IPS-NIHi11 (cell line): ENCODE measurements around the gene PTPRR.
A peak's percentile ranks its signal among the peaks of the same experiment; 100 is the strongest.

Experiments used
- DNase-seq: peaks from one replicate; pipeline ENCODE4 v3.0.0; 2012; ENCODE audit warnings: mixed read lengths, low spot score

PTPRR gene

DNA sequence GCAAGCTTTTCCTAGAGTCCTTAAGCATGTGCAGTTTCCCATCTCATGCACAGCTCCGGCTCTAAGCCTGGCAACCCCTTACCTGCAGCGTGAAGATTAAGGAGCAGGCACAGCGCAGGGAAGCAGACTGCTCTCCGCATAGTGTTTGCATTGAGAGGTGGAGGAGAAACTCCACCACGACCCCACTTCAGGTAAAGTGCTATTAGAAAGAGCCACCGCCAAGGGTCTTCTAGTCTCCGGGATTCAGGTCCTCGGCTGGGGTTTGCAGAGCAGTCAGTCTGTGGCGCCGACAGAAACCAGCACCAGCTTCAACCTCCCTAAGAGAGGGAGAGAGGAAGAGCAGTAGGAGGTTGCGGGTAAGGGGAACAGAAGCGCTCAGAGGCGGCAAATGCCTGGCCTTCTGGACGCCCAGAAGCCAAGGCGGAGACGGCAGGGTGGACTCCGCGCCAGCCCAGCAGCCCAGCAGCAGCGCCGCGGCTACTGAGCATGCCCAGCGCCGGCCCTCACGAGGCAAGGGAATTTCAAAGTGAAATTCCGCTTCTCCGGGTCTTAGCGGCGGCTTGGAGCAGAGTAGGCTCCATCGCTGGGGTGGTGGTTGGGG, at the start of gene PTPRR:
PTPRR (minus strand) TSS at position 488 of the 601 bp plus-strand sequence; CDS start at position 140, 348 bp downstream.
- peak; percentile 60 for DNase-seq

DNA sequence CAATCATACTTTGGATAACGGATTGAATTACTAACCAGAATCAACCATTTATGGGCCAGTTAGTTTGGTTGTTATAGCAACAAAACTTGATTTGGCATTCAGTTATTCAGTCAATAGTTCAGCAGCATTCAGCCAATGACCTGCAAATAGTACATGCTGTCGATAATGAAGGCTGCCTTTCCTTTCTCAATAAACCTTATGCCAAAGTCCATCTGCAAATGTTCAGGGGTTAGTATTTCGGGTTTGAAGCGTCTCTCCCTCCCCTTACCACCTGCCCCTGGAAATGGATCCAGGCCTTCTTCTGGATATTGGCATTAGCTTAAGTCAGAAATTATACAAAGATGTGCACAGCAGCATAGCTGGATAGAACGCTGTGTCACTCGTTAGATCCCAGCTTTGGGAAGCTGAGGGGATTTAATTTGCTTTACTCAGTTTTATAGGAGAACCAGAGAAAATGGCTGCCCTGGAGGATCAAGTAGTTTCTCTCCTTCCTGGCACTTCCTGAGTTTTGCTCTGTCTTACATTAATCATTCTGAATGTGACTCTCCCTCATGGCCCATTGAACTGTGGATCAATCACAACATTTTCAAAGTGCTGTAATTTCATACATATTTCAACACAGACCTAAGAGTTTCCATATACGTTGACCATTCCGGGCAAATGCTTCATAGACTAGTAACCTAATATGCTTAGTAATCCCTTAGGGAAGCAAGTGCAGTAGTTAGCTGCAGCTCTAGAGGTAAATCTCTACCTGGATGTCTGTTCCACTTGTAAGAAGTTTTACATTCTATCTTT, 46.7 kb upstream of the PTPRR start:
- DNase-seq, result no peak

GRCh38 chr12:70966046-70966445, 45.5 kb upstream of the PTPRR start:
- DNase-seq, result no peak

DNA sequence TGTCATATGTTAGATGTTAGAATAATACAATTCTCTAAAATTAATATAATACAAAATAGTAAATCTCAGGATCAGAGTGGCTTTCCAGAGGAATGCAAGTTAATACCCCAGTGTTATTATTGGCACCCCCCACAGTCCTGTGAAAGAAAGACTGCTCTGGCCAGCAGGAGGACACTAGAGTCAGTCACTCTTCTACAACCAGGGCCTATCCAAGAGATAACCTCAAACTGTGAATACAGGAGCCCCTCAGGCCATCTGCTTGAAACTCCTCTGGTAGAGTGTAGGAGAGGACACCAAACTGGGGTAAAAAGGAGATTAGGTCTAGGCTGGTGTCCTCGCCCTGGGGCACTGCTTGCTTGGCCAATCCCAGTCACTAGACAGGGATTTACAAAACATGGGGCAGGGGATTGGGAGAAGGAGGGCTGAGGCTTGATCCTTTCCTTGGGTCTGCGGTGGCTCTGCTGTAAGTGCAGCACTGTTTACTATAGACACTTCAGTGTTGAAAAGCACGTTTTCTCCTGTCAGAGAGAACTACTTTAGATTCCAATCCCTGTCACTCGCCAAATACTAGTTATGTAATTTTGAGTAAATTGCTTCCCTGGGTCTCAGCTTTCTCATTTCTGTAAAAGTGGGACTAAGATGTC, 44.5 kb upstream of the PTPRR start:
- no peak for DNase-seq

DNA sequence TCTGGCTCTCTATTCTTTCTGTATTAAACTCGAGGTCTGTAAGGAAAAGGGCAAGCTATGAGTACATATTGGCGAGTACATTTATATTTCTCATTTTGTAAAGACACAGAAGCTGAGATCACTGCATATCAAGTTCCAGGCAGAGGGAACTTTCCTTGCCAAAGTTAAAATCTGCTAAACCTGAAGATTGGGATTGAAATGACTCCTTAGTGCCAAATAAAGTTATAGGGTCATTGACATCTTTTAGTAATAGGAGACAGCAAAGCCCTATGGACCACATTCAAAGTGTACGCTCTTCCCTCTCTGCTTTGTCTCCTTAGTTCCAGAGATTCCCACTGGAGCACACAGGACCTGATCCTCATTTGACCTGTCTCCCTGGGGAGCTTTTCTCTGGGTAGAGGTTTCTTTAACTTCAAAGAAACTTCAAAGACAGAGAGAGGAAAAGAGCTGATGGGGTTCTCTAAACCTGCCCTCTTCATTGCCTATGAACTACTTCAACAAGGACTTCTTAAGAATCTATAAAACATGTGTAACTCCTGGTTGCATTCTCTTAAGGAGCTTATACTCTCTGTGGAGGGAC, 42.6 kb upstream of the PTPRR start:
- DNase-seq, result no peak

GRCh38 chr12:70962226-70962794, 41.8 kb upstream of the PTPRR start:
- no peak for DNase-seq

DNA sequence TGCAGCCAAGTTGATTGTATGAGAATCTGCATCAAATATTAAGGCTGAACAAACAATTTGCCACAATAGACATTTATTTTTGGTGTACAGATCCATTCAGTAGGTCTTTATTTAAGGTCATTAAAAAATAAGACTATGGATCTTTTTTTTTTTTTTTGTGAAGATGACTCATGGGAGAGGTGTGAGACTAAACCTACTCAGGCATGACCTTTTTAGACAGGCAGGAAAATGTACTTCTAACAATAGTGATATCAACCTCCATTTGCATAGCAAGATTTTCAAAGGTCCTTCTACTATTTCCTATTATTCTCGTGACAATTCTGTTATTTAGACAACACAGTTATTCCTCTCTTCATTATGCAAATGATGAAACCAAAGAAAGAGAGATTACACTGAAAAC, 39.9 kb upstream of the PTPRR start:
- no peak for DNase-seq

DNA sequence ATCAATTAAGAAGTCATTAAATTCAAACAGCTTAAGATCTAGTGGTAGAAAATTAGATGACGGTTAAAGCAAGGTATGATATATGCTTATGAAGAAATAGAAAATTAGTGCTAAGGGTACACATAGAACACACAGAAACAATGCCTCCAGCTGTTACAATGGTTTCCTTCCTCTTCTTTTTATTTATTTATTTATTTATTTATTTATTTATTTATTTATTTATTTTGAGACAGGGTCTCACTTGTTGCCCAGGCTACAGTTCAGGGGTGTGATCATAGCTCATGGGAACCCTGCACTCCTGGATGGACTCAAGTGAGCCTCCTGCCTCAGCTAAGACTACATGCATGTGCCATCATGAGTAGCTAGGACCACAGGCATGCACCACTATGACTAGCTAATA, 34.9 kb upstream of the PTPRR start:
- no peak for DNase-seq

GRCh38 chr12:70950451-70950850, 29.9 kb upstream of the PTPRR start:
- no peak for DNase-seq

GRCh38 chr12:70948976-70949336, 28.4 kb upstream of the PTPRR start:
- no peak for DNase-seq

GRCh38 chr12:70948236-70948975, 27.9 kb upstream of the PTPRR start:
- DNase-seq, result no peak

DNA sequence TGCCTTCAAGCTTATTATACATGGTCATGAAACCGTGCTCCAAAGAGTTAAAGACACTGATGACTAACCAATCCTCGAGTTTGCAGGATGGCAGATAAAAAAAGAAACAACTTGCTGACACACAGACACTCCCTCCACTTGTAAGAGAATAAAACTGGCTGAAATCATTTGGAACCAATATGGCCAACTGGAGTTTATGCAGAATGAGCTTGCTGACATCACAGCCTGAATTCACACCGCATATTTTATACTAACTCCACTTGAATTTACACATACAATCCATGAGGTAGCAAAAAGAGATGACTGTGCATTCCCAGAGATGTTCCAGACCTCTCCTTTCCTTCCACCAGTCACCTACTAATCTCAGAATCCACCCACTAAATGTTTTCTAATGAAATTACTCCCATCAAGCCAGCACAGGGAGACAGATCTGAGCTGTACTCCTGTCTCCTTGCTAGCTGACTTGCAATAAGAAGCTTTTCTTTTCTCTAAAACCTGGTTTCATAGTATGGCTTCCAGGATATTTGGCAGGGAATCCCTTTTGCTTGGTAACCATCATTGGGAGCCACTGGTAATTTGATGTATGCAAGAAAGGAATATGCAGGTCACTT, 15.8 kb upstream of the PTPRR start:
- DNase-seq, result no peak

- DNase-seq, result no peak
These were observed 12.6 kb upstream of the PTPRR start for GRCh38 chr12:70933133-70933532.

GRCh38 chr12:70929029-70929428, 8.5 kb upstream of the PTPRR start:
- no peak for DNase-seq

GRCh38 chr12:70928071-70928470, 7.5 kb upstream of the PTPRR start:
- no peak for DNase-seq

DNA sequence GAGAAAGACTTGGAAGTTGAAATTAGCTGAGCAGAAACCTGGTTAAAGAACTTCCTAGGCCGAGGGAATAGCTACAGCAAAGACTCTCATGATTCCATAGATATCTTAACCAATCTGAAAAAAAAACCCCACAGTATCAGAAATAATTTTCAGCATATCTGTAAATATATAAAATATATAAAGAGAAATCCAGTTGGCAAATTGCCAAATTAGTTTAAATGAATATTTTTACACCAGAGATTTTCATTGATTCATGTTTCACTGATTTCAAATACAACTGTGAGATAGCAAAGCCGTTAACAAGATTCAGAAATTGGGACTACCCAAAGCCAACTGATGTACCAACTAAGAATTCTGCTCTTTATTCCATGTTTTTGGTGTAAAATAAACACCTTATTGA, 6.8 kb upstream of the PTPRR start:
- DNase-seq, result no peak

GRCh38 chr12:70925539-70925938, 5.0 kb upstream of the PTPRR start:
- DNase-seq, result no peak

DNA sequence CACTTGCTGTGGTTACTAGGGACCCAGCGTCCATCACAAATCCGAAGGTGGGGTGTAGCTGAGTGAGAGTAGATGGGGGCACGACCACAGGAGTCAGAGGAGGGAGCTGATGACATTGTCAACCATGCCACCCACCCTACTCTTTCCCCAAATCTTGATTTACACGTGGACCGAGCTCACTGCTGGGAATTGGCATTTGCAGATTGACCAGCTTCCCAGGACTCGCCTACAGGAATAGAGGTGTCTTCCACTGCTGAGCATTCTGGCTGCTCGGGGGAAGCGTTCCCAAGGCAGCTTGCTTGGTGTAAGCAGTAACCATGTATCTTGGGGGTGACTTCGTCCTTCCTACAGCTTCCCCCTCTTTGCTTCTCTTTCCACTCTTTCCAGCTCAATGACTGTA, 353 bp upstream of the PTPRR start:
- peak; percentile 9 for DNase-seq

GRCh38 chr12:70919597-70920035, 922 bp downstream of the PTPRR start:
- DNase-seq, result peak; percentile 78

GRCh38 chr12:70919176-70919575, 1.4 kb downstream of the PTPRR start:
- no peak for DNase-seq

DNA sequence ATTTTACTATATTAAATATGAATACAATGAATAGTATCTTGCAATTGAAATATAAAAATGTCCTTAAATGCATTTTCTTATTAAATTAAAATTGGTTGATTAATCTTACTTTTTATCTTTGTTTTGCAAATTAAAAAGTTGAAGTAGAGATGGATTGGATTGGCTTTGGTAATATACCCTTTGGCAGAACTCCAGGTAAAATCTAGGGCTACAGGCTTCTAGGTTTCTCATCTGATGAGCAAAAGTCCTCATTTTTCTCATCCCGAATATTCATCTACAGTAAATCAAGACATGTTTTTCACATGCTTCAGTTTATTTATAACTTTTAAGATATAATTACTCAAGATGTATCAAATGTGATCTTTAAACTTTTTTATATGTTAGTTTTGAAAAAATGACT, 2.2 kb downstream of the PTPRR start:
- no peak for DNase-seq
